Measurements from ENCODE around the gene MRPL21. TPM values are rescaled to one million over a fixed set of nuclear protein-coding genes. Genes with fewer than 3 reads are reported as not detected.

MRPL21 gene
- total and polyA plus RNA-seq, 2 of the 13 experiments (the other 11 are each of a cell fraction or from before 2014, with no cell fraction given), result 61.5 to 100 TPM

- TF ChIP-seq IKZF1 (IDR thresholded peaks at IDR 0.05) (no peak), ETS1 (CRISPR knock-in tag; IDR thresholded peaks at IDR 0.05) (peak; percentile 33; the same call in 1 of the 2 replicates), ATF7-NPFF (CRISPR knock-in tag; IDR thresholded peaks at IDR 0.05; ENCODE audit: low read depth) (0 out of 2 replicates have a peak, but pooled peaks have one; percentile 31), ZNF724P (CRISPR knock-in tag; IDR thresholded peaks at IDR 0.05; ENCODE audit: borderline replicate concordance) (peak; percentile 35; the same call in 1 of the 2 replicates), ZBTB49 (CRISPR knock-in tag; IDR thresholded peaks at IDR 0.05; ENCODE audit: borderline replicate concordance) (no peak), NFKB2 (CRISPR knock-in tag; IDR thresholded peaks at IDR 0.05; ENCODE audit: borderline replicate concordance) (peak; percentile 60; the same call in 1 of the 2 replicates), ZNF224 (CRISPR knock-in tag; IDR thresholded peaks at IDR 0.05) (0 out of 2 replicates have a peak, but pooled peaks have one; percentile 53), PRDM4 (CRISPR knock-in tag; IDR thresholded peaks at IDR 0.05; ENCODE audit: borderline replicate concordance) (no peak), ATF4 (CRISPR knock-in tag; IDR thresholded peaks at IDR 0.05) (peak in 1 of 2 experiments; percentile 35; a peak in 1 of 4 replicates), TP53 (CRISPR knock-in tag; conservative IDR thresholded peaks at IDR 0.05) (no peak), ZC3H4 (CRISPR knock-in tag; IDR thresholded peaks at IDR 0.05; ENCODE audit: borderline replicate concordance) (no peak), KAT8 (CRISPR knock-in tag; IDR thresholded peaks at IDR 0.05) (peak; percentile 75), ZNF326 (CRISPR knock-in tag; IDR thresholded peaks at IDR 0.05; ENCODE audit: borderline replicate concordance) (no peak), RAD51 (IDR thresholded peaks at IDR 0.05; ENCODE audit: borderline replicate concordance) (no peak), CCAR2 (optimal IDR thresholded peaks at IDR 0.05; ENCODE audit: low read depth, low read length) (no peak), ZNF30 (CRISPR knock-in tag; IDR thresholded peaks at IDR 0.05) (no peak), YEATS2 (CRISPR knock-in tag; IDR thresholded peaks at IDR 0.05; ENCODE audit: borderline replicate concordance) (peak; percentile 80), ATAD3A (CRISPR knock-in tag; IDR thresholded peaks at IDR 0.05) (no peak), JARID2 (CRISPR knock-in tag; IDR thresholded peaks at IDR 0.05; ENCODE audit: insufficient replicate concordance) (no peak), NFE2L2 (IDR thresholded peaks at IDR 0.05; ENCODE audit: low read length) (no peak), ISX (CRISPR knock-in tag; conservative IDR thresholded peaks at IDR 0.05) (0 out of 2 replicates have a peak, but pooled peaks have one; percentile 29), ZNF33A (CRISPR knock-in tag; IDR thresholded peaks at IDR 0.05; ENCODE audit: borderline replicate concordance) (0 out of 2 replicates have a peak, but pooled peaks have one; percentile 7), NR2F2 (IDR thresholded peaks at IDR 0.05; ENCODE audit: borderline replicate concordance, low read depth) (0 out of 2 replicates have a peak, but pooled peaks have one; percentile 32), SMARCC2 (IDR thresholded peaks at IDR 0.05) (no peak), DNMT3B (CRISPR knock-in tag; conservative IDR thresholded peaks at IDR 0.05) (no peak)
These were observed 59.8 kb downstream of the MRPL21 start (continued) for GRCh38 chr11:68843703-68844312.

All from HepG2 (cell line).